ENCODE measurements around the gene CCDC137.
"Not testable (repeated sequence)": the region's sequence is repeated elsewhere in the genome, so short reads cannot be mapped to it uniquely, and the experiment has no call there.

CCDC137 gene

GRCh38 chr17:81652906-81653771 lies 13.4 kb upstream of the CCDC137 start:
- DNase-seq: no peak

GRCh38 chr17:81655378-81656117 lies 11.0 kb upstream of the CCDC137 start:
- DNase-seq: no peak

GRCh38 chr17:81656118-81656743 lies 10.3 kb upstream of the CCDC137 start, which contains the start of gene PDE6G:
Gene PDE6G (minus strand): TSS chr17:81656542. CDS start chr17:81653305, 3,237 bp downstream.
- DNase-seq: no peak

- no peak for DNase-seq
Measured at GRCh38 chr17:81656835-81657234, 9.7 kb upstream of the CCDC137 start.

- DNase-seq: no peak
Measured at GRCh38 chr17:81659038-81659437, 7.5 kb upstream of the CCDC137 start.

- DNase-seq: no peak
Measured at GRCh38 chr17:81660441-81660840, 6.1 kb upstream of the CCDC137 start.

GRCh38 chr17:81662002-81662401 lies 4.5 kb upstream of the CCDC137 start:
- DNase-seq: no peak

- no peak for DNase-seq
Measured at GRCh38 chr17:81664051-81664470, 2.5 kb upstream of the CCDC137 start.

GRCh38 chr17:81665205-81666091 lies 1.1 kb upstream of the CCDC137 start:
- DNase-seq: no peak

- no peak for DNase-seq
Measured at GRCh38 chr17:81666092-81666341, 520 bp upstream of the CCDC137 start.

- no peak for DNase-seq
Measured at GRCh38 chr17:81667754-81668153, 1.2 kb downstream of the CCDC137 start.

- DNase-seq: no peak
Measured at GRCh38 chr17:81672504-81672903, 6.0 kb downstream of the CCDC137 start.

GRCh38 chr17:81672954-81673353 lies 6.4 kb downstream of the CCDC137 start:
- no peak for DNase-seq

GRCh38 chr17:81673561-81674258 lies 7.2 kb downstream of the CCDC137 start:
- no peak for DNase-seq

- not testable (repeated sequence) for DNase-seq
Measured at GRCh38 chr17:81675515-81676221, 9.1 kb downstream of the CCDC137 start.

- DNase-seq: no peak
Measured at GRCh38 chr17:81676906-81677305, 10.4 kb downstream of the CCDC137 start.

GRCh38 chr17:81680150-81680549 lies 13.6 kb downstream of the CCDC137 start:
- DNase-seq: no peak

GRCh38 chr17:81681672-81682071 lies 15.1 kb downstream of the CCDC137 start:
- no peak for DNase-seq

- no peak for DNase-seq
Measured at GRCh38 chr17:81682565-81683207, 16.1 kb downstream of the CCDC137 start.

- DNase-seq: no peak
Measured at GRCh38 chr17:81683208-81683583, 16.7 kb downstream of the CCDC137 start.

Measured in NCI-H510A (cell line).